Mesenchymal stem cell (in vitro differentiated cells and primary cell): Measurements from ENCODE around the gene PHACTR2.
"Not testable (repeated sequence)": the region's sequence is repeated elsewhere in the genome, so short reads cannot be mapped to it uniquely, and the experiment has no call there.

Experiments
- DNase-seq: peaks from one replicate; pipeline ENCODE4 v3.0.0-alpha.2; 2013
- H2AFZ ChIP-seq: one replicate; pipeline ENCODE4 v1.6.1; 2013; ENCODE audit warnings: low read depth, mild to moderate bottlenecking, control low read depth, inconsistent platforms, low read length, moderate library complexity
- H2AK5ac ChIP-seq: 2 replicates; pipeline ENCODE4 v1.6.1; 2013; ENCODE audit warnings: low read length, moderate library complexity, mild to moderate bottlenecking, inconsistent platforms; ENCODE audit not compliant: severe bottlenecking
- H2BK120ac ChIP-seq: one replicate; pipeline ENCODE4 v1.6.1; 2013; ENCODE audit warnings: low read depth, mild to moderate bottlenecking, inconsistent platforms, low read length, moderate library complexity
- H2BK12ac ChIP-seq, 2 experiments: one replicate each; pipeline ENCODE4 v1.6.1; 2013; ENCODE audit warnings: inconsistent platforms in 2 of 2, low read length in 2 of 2, mild to moderate bottlenecking in 2 of 2, moderate library complexity in 2 of 2, control low read depth in 1 of 2
- H2BK15ac ChIP-seq: one replicate; pipeline ENCODE4 v1.6.1; 2013; ENCODE audit warnings: mild to moderate bottlenecking, low read depth, inconsistent platforms; ENCODE audit not compliant: poor library complexity, severe bottlenecking
- H2BK5ac ChIP-seq: 2 replicates; pipeline ENCODE4 v1.6.1; 2013; ENCODE audit warnings: low read depth, mild to moderate bottlenecking, low read length, control low read depth, inconsistent platforms; ENCODE audit not compliant: poor library complexity, severe bottlenecking
- H3K14ac ChIP-seq, 2 experiments: one replicate each; pipeline ENCODE4 v1.6.1; 2013; ENCODE audit warnings: inconsistent platforms in 2 of 2, low read length in 2 of 2, control low read depth in 1 of 2, mild to moderate bottlenecking in 1 of 2, moderate library complexity in 1 of 2
- H3K18ac ChIP-seq, 2 experiments: one replicate each; pipeline ENCODE4 v1.6.1; 2013; ENCODE audit warnings: inconsistent platforms in 2 of 2, low read length in 2 of 2, control low read depth in 1 of 2, low read depth in 1 of 2, mild to moderate bottlenecking in 1 of 2
- H3K23ac ChIP-seq, 2 experiments: one replicate each; pipeline ENCODE4 v1.6.1; 2013; ENCODE audit warnings: inconsistent platforms in 2 of 2, low read length in 2 of 2, mild to moderate bottlenecking in 2 of 2, moderate library complexity in 2 of 2, control low read depth in 1 of 2
- H3K27ac ChIP-seq: 2 replicates; pipeline ENCODE4 v1.5.1; 2013; ENCODE audit warnings: mild to moderate bottlenecking, moderate library complexity, low read length, control low read depth, inconsistent platforms; ENCODE audit not compliant: poor library complexity, severe bottlenecking
- H3K27me3 ChIP-seq, 2 experiments: 2 replicates each; pipeline versions ENCODE4 v1.6.1 to v1.7.0; 2013; ENCODE audit warnings: low read length in 2 of 2, mild to moderate bottlenecking in 2 of 2, moderate library complexity in 2 of 2, control low read depth in 1 of 2, inconsistent platforms in 1 of 2; ENCODE audit not compliant: control insufficient read depth in 1 of 2, insufficient read depth in 1 of 2
- H3K36me3 ChIP-seq, 2 experiments: 2 replicates each; pipeline versions ENCODE4 v1.6.1 to v1.7.0; 2013; ENCODE audit warnings: low read length in 2 of 2, control low read depth in 1 of 2, inconsistent platforms in 1 of 2, low read depth in 1 of 2, mild to moderate bottlenecking in 1 of 2; ENCODE audit not compliant: insufficient read depth in 2 of 2, control insufficient read depth in 1 of 2
- H3K4ac ChIP-seq, 2 experiments: one replicate each; pipeline ENCODE4 v1.6.1; 2013; ENCODE audit warnings: inconsistent platforms in 2 of 2, low read length in 2 of 2, mild to moderate bottlenecking in 2 of 2, moderate library complexity in 2 of 2, control low read depth in 1 of 2, low read depth in 1 of 2
- H3K4me1 ChIP-seq: 2 replicates; pipeline ENCODE4 v1.6.1; 2013; ENCODE audit warnings: low read depth, low read length, control low read depth; ENCODE audit not compliant: control insufficient read depth, insufficient read depth
- H3K4me2 ChIP-seq: 2 replicates; pipeline ENCODE4 v1.6.1; 2013; ENCODE audit warnings: low read length, mild to moderate bottlenecking, inconsistent platforms; ENCODE audit not compliant: poor library complexity, severe bottlenecking
- H3K4me3 ChIP-seq, 2 experiments: 2 replicates each; pipeline versions ENCODE4 v1.5.1 to v1.7.0; 2013; ENCODE audit warnings: low read length in 2 of 2, mild to moderate bottlenecking in 2 of 2, control low read depth in 1 of 2, low read depth in 1 of 2; ENCODE audit not compliant: insufficient read depth in 1 of 2
- H3K79me1 ChIP-seq: replicated peaks from 2 replicates; pipeline ENCODE4 v1.6.1; 2013; ENCODE audit warnings: mild to moderate bottlenecking, control low read depth, low read length, inconsistent platforms; ENCODE audit not compliant: poor library complexity, severe bottlenecking
- H3K9ac ChIP-seq: 2 replicates; pipeline ENCODE4 v1.7.0; 2013; ENCODE audit warnings: mild to moderate bottlenecking, low read length, moderate library complexity
- H3K9me3 ChIP-seq: 2 replicates; pipeline ENCODE4 v1.7.0; 2013; ENCODE audit warnings: mild to moderate bottlenecking, low read length; ENCODE audit not compliant: control insufficient read depth
- H4K8ac ChIP-seq: one replicate; pipeline ENCODE4 v1.6.1; 2013; ENCODE audit warnings: inconsistent platforms, mild to moderate bottlenecking, low read length, moderate library complexity
- H4K91ac ChIP-seq: one replicate; pipeline ENCODE4 v1.6.1; 2013; ENCODE audit warnings: mild to moderate bottlenecking, low read length, inconsistent platforms
- WGBS: methylation state at CpG from one replicate; pipeline ENCODE4 v1.1.7; 2013; ENCODE audit warnings: mixed read lengths; 5-methylcytosine and 5-hydroxymethylcytosine counted together

PHACTR2 gene

GRCh38 chr6:143647191-143647590 lies 30.6 kb upstream of the PHACTR2 start:
- Histone ChIP-seq H3K36me3 (no peaks in the 10 kb centered on the region), H3K4me1 (no peaks in the 10 kb centered on the region), H3K23ac (no peak overlapping the region), H3K27ac (no peak overlapping the region), H4K91ac (no peak overlapping the region), H3K4me2 (no peak overlapping the region), H2AK5ac (no peak overlapping the region), H2BK12ac (no peak overlapping the region), H3K27me3 (no peaks in the 10 kb centered on the region), H3K4me3 (no peak overlapping the region), H3K9ac (no peak overlapping the region), H2BK15ac (no peak overlapping the region), H2AFZ (no peak overlapping the region), H3K14ac (no peak overlapping the region), H4K8ac (no peak overlapping the region), H2BK120ac (no peak overlapping the region), H3K4ac (no peak overlapping the region), H3K79me1 (no peaks in the 10 kb centered on the region), H2BK5ac (no peak overlapping the region), H3K18ac (no peak overlapping the region), H3K9me3 (peaks cover 9% of the 10 kb centered on the region)
- 79% methylated on average over 3 of the region's 3 CpGs for WGBS
- DNase-seq, result no peak

DNA sequence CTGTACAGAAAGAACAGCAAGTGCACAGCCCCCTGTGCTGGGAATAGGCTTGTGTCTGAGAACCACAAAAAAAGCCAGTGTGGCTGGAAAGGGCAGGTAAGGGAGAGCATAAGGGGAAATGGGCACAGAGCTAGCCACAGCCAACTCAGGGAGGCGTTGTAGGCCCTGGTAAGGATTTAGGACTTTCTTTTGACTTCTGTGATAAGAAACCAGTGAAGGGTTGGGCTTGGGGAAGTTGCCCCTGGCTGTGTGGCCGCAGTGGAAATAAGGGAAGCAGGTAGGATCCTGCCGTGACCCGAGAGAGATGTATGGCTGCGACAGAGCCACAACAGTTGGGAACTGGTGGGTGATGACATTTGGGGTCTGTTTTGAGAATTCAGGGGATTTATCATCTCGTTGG lies 30.0 kb upstream of the PHACTR2 start:
- Histone ChIP-seq H3K18ac (no peak overlapping the region), H2BK5ac (no peak overlapping the region), H3K23ac (no peak overlapping the region), H3K14ac (no peak overlapping the region), H2AFZ (no peak overlapping the region), H3K79me1 (no peaks in the 10 kb centered on the region), H3K36me3 (no peaks in the 10 kb centered on the region), H2AK5ac (no peak overlapping the region), H2BK12ac (no peak overlapping the region), H3K9ac (no peak overlapping the region), H3K27me3 (no peaks in the 10 kb centered on the region), H3K4ac (no peak overlapping the region), H2BK15ac (no peak overlapping the region), H3K4me1 (peaks cover under 1% of the 10 kb centered on the region), H3K4me3 (no peak overlapping the region), H2BK120ac (no peak overlapping the region), H3K9me3 (peaks cover 9% of the 10 kb centered on the region), H4K8ac (no peak overlapping the region), H3K27ac (no peak overlapping the region), H4K91ac (no peak overlapping the region), H3K4me2 (no peak overlapping the region)
- WGBS, result 64% methylated on average over 6 of the region's 6 CpGs
- DNase-seq, result no peak

- not testable (repeated sequence) for H3K27me3 ChIP-seq, H4K91ac ChIP-seq, H2AFZ ChIP-seq, H2BK5ac ChIP-seq, H4K8ac ChIP-seq, H2AK5ac ChIP-seq, H3K18ac ChIP-seq, H3K23ac ChIP-seq, H3K4ac ChIP-seq, H3K9ac ChIP-seq, H3K14ac ChIP-seq, H2BK12ac ChIP-seq, H3K4me2 ChIP-seq, H3K9me3 ChIP-seq, DNase-seq, H3K4me3 ChIP-seq, H3K79me1 ChIP-seq, H3K27ac ChIP-seq, H2BK120ac ChIP-seq, H2BK15ac ChIP-seq, H3K4me1 ChIP-seq, H3K36me3 ChIP-seq
- 100% methylated on average over 1 of the region's 1 CpG for WGBS
Measured at GRCh38 chr6:143649319-143649718, 28.4 kb upstream of the PHACTR2 start.

GRCh38 chr6:143651328-143651727 lies 26.4 kb upstream of the PHACTR2 start:
- not testable (repeated sequence) for H2BK5ac ChIP-seq, H3K18ac ChIP-seq, H2BK120ac ChIP-seq, H3K4me3 ChIP-seq, H3K27me3 ChIP-seq, H3K79me1 ChIP-seq, H4K8ac ChIP-seq, H3K9ac ChIP-seq, H3K23ac ChIP-seq, H2AK5ac ChIP-seq, DNase-seq, H3K27ac ChIP-seq, H2BK15ac ChIP-seq, H3K4me2 ChIP-seq, H3K9me3 ChIP-seq, H3K4ac ChIP-seq, H3K36me3 ChIP-seq, H2AFZ ChIP-seq, H2BK12ac ChIP-seq, H3K14ac ChIP-seq, H4K91ac ChIP-seq, H3K4me1 ChIP-seq
- WGBS, result 100% methylated on average over 3 of the region's 4 CpGs
